GM12878 (cell line): ENCODE results near the gene PKHD1. TPM values are rescaled to one million over a fixed set of nuclear protein-coding genes. Genes with fewer than 3 reads are reported as not detected.

Experiments used
- ATAC-seq: fragments of 200-7000 bp; cut with Tn5 transposase; 3 replicates; pipeline ENCODE4 v1.9.1; 2020; ENCODE audit warnings: mild to moderate bottlenecking, moderate library complexity
- BruUV-seq: library from RNA; stranded (reverse); fragments of 400-500 nt; replicated peaks from 2 replicates; lab custom pipeline; 2021; lab: Mats Ljungman, UMichigan
- CTCF ChIA-PET: fragments of 300-600 bp; sonication (Branson Sonifier 250); formaldehyde crosslinking; extraction: SDS; loops from one replicate; lab custom pipeline; 2021; ENCODE audit warnings: inconsistent platforms; lab: Yijun Ruan, JAX
- POLR2A ChIA-PET: fragments of 350-600 bp; formaldehyde crosslinking; extraction: SDS; loops from one replicate; lab custom pipeline; 2021; ENCODE audit warnings: inconsistent platforms; lab: Charles Lee
- RAD21 ChIA-PET: fragments of 300-600 bp; sonication (Branson Sonifier 250); formaldehyde crosslinking; loops from one replicate; lab custom pipeline; 2023; ENCODE audit warnings: antibody characterized with exemption; ENCODE audit not compliant: unreplicated experiment; lab: Charles Lee
- SMC1A ChIA-PET: fragments of 300-600 bp; sonication (Branson Sonifier 250); formaldehyde crosslinking; loops from one replicate; lab custom pipeline; 2023; ENCODE audit not compliant: unreplicated experiment, uncharacterized antibody; lab: Charles Lee
- DNase-seq: peaks from one replicate; pipeline ENCODE4 v3.0.0-alpha.2; 2011; ENCODE audit warnings: low read depth, low spot score
- FAIRE-seq: peaks from 3 replicates; lab custom pipeline; 2011; peaks lifted over from hg19 to GRCh38; lab: Jason Lieb, UNC
- H2AFZ ChIP-seq: 2 replicates; pipeline ENCODE4 v1.6.0; 2011; ENCODE audit warnings: low read depth, low read length, control low read depth; ENCODE audit not compliant: control insufficient read depth
- H3K27ac ChIP-seq: 2 replicates; pipeline ENCODE4 v1.5.1; 2011; ENCODE audit warnings: control low read depth; ENCODE audit not compliant: control insufficient read depth, insufficient read depth
- H3K27me3 ChIP-seq, 2 experiments: replicated peaks in 1 of 2; 2 replicates each; pipeline versions ENCODE4 v1.6.0 to v1.6.1; 2011; ENCODE audit warnings: low read length in 1 of 2; ENCODE audit not compliant: control insufficient read depth in 2 of 2, insufficient read depth in 2 of 2
- H3K36me3 ChIP-seq, 2 experiments: 2 replicates each; pipeline ENCODE4 v1.5.1; 2011; ENCODE audit warnings: low read length in 1 of 2; ENCODE audit not compliant: control insufficient read depth in 2 of 2, insufficient read depth in 2 of 2
- H3K4me1 ChIP-seq: 2 replicates; pipeline ENCODE4 v1.6.1; 2011; ENCODE audit warnings: mild to moderate bottlenecking, low read length, moderate library complexity, mixed read lengths; ENCODE audit not compliant: control insufficient read depth, insufficient read depth
- H3K4me2 ChIP-seq: 2 replicates; pipeline ENCODE4 v1.6.0; 2011; ENCODE audit warnings: control low read depth; ENCODE audit not compliant: control insufficient read depth, insufficient read depth
- H3K4me3 ChIP-seq: fragments of 200-600 bp; sonication (generic); 2 replicates; pipeline ENCODE4 v1.5.1; 2016
- H3K79me2 ChIP-seq: 2 replicates; pipeline ENCODE4 v1.6.0; 2011; ENCODE audit warnings: low read length; ENCODE audit not compliant: control insufficient read depth, insufficient read depth
- H3K9ac ChIP-seq: 2 replicates; pipeline ENCODE4 v1.8.0; 2011; ENCODE audit warnings: low read length, control low read depth, mixed read lengths; ENCODE audit not compliant: control insufficient read depth, insufficient read depth
- H3K9me3 ChIP-seq: replicated peaks from 3 replicates; pipeline ENCODE4 v1.5.1; 2011; ENCODE audit warnings: mild to moderate bottlenecking, low read length; ENCODE audit not compliant: control insufficient read depth, insufficient read depth
- H4K20me1 ChIP-seq: 2 replicates; pipeline ENCODE4 v1.6.0; 2011; ENCODE audit not compliant: control insufficient read depth, insufficient read depth
- BMI1 ChIP-seq: fragments of 450-650 bp; IDR thresholded peaks from 2 replicates; pipeline ENCODE4 v1.6.1; 2016; ENCODE audit warnings: mild to moderate bottlenecking, moderate library complexity, borderline replicate concordance
- GABPA ChIP-seq: IDR thresholded peaks from 2 replicates; pipeline ENCODE4 v1.6.1; 2014; ENCODE audit warnings: antibody characterized with exemption, low read depth, mild to moderate bottlenecking, inconsistent platforms
- GATAD2B ChIP-seq: fragments of 450-650 bp; conservative IDR thresholded peaks from 2 replicates; pipeline ENCODE4 v1.6.1; 2017; ENCODE audit warnings: low read depth, mild to moderate bottlenecking, moderate library complexity
- MYB ChIP-seq: fragments of 150-350 bp; IDR thresholded peaks from 2 replicates; pipeline ENCODE4 v1.6.1; 2014; ENCODE audit warnings: mild to moderate bottlenecking, low read depth, low read length, borderline replicate concordance
- RAD21 ChIP-seq: IDR thresholded peaks from 2 replicates; pipeline ENCODE4 v1.6.1; 2011; ENCODE audit warnings: mild to moderate bottlenecking, low read depth, low read length, moderate library complexity; ENCODE audit not compliant: insufficient read depth
- SIN3A ChIP-seq: IDR thresholded peaks from 2 replicates; pipeline ENCODE4 v1.6.1; 2012; ENCODE audit warnings: low read depth, low read length, improper control_type of control experiment
- ZZZ3 ChIP-seq: IDR thresholded peaks from 2 replicates; pipeline ENCODE4 v1.6.1; 2011; ENCODE audit warnings: low read depth; ENCODE audit not compliant: control insufficient read depth, insufficient read length
- WGBS: methylation state at CpG from one replicate; pipeline ENCODE4 v1.1.6; 2016; ENCODE audit warnings: low lambda C conversion rate; ENCODE audit not compliant: insufficient replicate concordance, insufficient coverage; ENCODE audit errors: missing lambda C conversion rate; 5-methylcytosine and 5-hydroxymethylcytosine counted together
- in situ Hi-C: fragments of 300-500 bp; cut with MboI; formaldehyde crosslinking; loops from 9 replicates; pipeline ENCODE4 v1.14.3; 2018; ENCODE audit warnings: mixed read lengths
- intact Hi-C: fragments of 100-400 bp; cut with micrococcal nuclease; formaldehyde crosslinking; loops from one replicate; pipeline ENCODE4 v1.14.2; 2022; ENCODE audit not compliant: unreplicated experiment
- polyA plus RNA-seq, 11 experiments: library from polyadenylated mRNA; depleted of rRNA in 4 of 11; unstranded in 6 of 11; stranded (reverse) in 5 of 11; fragments of >200 nt; fragmentation: Nextera tagmentation in 4 of 11; fragmentation: Illumina TruSeq in 1 of 11; extraction: Ambion mirVana in 4 of 11; extraction: Trizol in 1 of 11; gene quantifications; 1 replicate in 1 of 11; 2 replicates in 10 of 11; pipeline versions ENCODE4 v1.2.1 to v1.2.3, GENCODE V29; 2011 to 2016; ENCODE audit warnings: inconsistent platforms in 2 of 11, missing spikeins in 2 of 11, low read depth in 1 of 11
- total RNA-seq, 4 experiments: library from RNA; depleted of rRNA in 3 of 4; stranded (reverse); fragments of >200 nt in 3 of 4; fragmentation: Illumina TruSeq in 1 of 4; extraction: Trizol in 1 of 4; gene quantifications; 2 replicates each; pipeline versions ENCODE4 v1.2.1 to v1.2.3, GENCODE V29; 2013 to 2021
- TF ChIP-seq, protein P1 (sequence below): fragments of 150-350 bp; IDR thresholded peaks from 2 replicates; pipeline ENCODE4 v1.6.1; 2014; ENCODE audit warnings: mild to moderate bottlenecking, low read depth, low read length
- TF ChIP-seq, protein P2 (sequence below): fragments of 450-650 bp; IDR thresholded peaks from 2 replicates; pipeline ENCODE4 v1.6.1; 2017; ENCODE audit warnings: antibody characterized with exemption, mild to moderate bottlenecking, moderate library complexity

Gene PKHD1
- total and polyA plus RNA-seq, 10 of the 15 experiments (the other 5 are each of a cell fraction or from before 2014, with no cell fraction given) = under 0.01 to 0.90 (median 0.02) TPM; not detected in 1

DNA sequence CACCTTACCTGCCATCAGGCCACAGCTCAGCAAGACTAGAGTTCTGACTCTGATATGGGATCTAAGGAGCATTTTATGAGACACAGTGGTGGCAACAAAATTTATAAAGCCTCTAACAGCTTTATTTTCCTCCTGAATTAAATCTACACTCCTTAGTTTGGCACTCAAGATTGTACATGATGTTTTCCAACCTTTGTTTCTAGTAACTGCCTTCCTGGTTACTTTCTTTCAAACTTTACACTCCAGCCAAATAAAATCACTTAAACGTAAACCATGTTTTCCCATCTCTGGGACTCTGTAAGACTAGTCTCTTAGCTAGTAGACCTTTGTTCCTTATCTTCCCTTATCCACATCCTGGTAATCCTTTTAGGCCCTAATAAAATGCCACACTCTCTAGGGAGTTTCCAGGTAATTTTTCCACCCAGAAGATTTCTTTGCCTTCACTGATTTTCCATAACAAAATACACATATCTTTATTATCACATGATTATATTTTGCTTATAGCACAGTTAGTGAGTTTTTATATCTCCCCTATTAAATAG is 92.1 kb downstream of the PKHD1 start:
- H3K27me3 ChIP-seq = no peaks in the 10 kb centered on the region
- no peaks in the 10 kb centered on the region for H3K79me2 ChIP-seq
- intact Hi-C loops (no loop called here), in situ Hi-C loops (no loop called here)
- ATAC-seq (no peak), DNase-seq (no peak), FAIRE-seq (no peak)
- POLR2A ChIA-PET = interaction anchor here (0.7 kb wide), 1 partner anchor 244 kb away, joined by 3 read pairs; no protein-coding TSS in a partner anchor
- H3K4me1 ChIP-seq = peaks cover 14% of the 10 kb centered on the region
- no peak overlapping the region for H3K9ac ChIP-seq
- CTCF ChIA-PET = interaction anchor here (1.7 to 3.3 kb wide), 3 partner anchors 16 to 36 kb away, joined by 8 to 29 read pairs (median 9); no protein-coding TSS in a partner anchor
- SMC1A ChIA-PET = interaction anchor here (0.6 to 2.3 kb wide), 3 partner anchors 8 to 223 kb away, joined by 3 to 10 read pairs (median 3); no protein-coding TSS in a partner anchor
- no peaks in the 10 kb centered on the region for H4K20me1 ChIP-seq
- H3K27ac ChIP-seq = no peak overlapping the region
- H2AFZ ChIP-seq = peak overlapping the region; percentile 14; the same call in 1 of the 2 replicates
- no peaks in the 10 kb centered on the region for H3K36me3 ChIP-seq
- BruUV-seq = no TSS peak
- H3K4me3 ChIP-seq = no peak overlapping the region
- WGBS = 100% methylated on average over 1 of the region's 1 CpG
- TF ChIP-seq GABPA (no peak), MYB (no peak), GATAD2B (no peak), ZZZ3 (no peak), SIN3A (no peak), BMI1 (no peak), RAD21 (no peak)
- TF ChIP-seq, protein P1, sequence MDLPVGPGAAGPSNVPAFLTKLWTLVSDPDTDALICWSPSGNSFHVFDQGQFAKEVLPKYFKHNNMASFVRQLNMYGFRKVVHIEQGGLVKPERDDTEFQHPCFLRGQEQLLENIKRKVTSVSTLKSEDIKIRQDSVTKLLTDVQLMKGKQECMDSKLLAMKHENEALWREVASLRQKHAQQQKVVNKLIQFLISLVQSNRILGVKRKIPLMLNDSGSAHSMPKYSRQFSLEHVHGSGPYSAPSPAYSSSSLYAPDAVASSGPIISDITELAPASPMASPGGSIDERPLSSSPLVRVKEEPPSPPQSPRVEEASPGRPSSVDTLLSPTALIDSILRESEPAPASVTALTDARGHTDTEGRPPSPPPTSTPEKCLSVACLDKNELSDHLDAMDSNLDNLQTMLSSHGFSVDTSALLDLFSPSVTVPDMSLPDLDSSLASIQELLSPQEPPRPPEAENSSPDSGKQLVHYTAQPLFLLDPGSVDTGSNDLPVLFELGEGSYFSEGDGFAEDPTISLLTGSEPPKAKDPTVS = no peak
- TF ChIP-seq, protein P2, sequence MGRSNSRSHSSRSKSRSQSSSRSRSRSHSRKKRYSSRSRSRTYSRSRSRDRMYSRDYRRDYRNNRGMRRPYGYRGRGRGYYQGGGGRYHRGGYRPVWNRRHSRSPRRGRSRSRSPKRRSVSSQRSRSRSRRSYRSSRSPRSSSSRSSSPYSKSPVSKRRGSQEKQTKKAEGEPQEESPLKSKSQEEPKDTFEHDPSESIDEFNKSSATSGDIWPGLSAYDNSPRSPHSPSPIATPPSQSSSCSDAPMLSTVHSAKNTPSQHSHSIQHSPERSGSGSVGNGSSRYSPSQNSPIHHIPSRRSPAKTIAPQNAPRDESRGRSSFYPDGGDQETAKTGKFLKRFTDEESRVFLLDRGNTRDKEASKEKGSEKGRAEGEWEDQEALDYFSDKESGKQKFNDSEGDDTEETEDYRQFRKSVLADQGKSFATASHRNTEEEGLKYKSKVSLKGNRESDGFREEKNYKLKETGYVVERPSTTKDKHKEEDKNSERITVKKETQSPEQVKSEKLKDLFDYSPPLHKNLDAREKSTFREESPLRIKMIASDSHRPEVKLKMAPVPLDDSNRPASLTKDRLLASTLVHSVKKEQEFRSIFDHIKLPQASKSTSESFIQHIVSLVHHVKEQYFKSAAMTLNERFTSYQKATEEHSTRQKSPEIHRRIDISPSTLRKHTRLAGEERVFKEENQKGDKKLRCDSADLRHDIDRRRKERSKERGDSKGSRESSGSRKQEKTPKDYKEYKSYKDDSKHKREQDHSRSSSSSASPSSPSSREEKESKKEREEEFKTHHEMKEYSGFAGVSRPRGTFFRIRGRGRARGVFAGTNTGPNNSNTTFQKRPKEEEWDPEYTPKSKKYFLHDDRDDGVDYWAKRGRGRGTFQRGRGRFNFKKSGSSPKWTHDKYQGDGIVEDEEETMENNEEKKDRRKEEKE = no peak
- TF ChIP-seq, all 136 proteins: peak for 0
- Histone ChIP-seq H3K4me2 (no peak overlapping the region), H3K9me3 (peaks cover 1% of the 10 kb centered on the region; the same call in 2 of the 3 replicates)
- RAD21 ChIA-PET = interaction anchor here (0.6 to 2.6 kb wide), 4 partner anchors 12 to 1205 kb away, joined by 3 to 8 read pairs (median 3); no protein-coding TSS in a partner anchor
